ENCODE data around the gene FBH1.

FBH1 gene

GRCh38 chr10:5976512-5977470, 86.7 kb downstream of the FBH1 start:
- TF ChIP-seq, protein P1, sequence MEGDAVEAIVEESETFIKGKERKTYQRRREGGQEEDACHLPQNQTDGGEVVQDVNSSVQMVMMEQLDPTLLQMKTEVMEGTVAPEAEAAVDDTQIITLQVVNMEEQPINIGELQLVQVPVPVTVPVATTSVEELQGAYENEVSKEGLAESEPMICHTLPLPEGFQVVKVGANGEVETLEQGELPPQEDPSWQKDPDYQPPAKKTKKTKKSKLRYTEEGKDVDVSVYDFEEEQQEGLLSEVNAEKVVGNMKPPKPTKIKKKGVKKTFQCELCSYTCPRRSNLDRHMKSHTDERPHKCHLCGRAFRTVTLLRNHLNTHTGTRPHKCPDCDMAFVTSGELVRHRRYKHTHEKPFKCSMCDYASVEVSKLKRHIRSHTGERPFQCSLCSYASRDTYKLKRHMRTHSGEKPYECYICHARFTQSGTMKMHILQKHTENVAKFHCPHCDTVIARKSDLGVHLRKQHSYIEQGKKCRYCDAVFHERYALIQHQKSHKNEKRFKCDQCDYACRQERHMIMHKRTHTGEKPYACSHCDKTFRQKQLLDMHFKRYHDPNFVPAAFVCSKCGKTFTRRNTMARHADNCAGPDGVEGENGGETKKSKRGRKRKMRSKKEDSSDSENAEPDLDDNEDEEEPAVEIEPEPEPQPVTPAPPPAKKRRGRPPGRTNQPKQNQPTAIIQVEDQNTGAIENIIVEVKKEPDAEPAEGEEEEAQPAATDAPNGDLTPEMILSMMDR (IDR thresholded peaks at IDR 0.05; ENCODE audit: low read depth, low read length): no peak
- DNase-seq (ENCODE audit: extremely low read depth, low read depth): peak; percentile 7

DNA sequence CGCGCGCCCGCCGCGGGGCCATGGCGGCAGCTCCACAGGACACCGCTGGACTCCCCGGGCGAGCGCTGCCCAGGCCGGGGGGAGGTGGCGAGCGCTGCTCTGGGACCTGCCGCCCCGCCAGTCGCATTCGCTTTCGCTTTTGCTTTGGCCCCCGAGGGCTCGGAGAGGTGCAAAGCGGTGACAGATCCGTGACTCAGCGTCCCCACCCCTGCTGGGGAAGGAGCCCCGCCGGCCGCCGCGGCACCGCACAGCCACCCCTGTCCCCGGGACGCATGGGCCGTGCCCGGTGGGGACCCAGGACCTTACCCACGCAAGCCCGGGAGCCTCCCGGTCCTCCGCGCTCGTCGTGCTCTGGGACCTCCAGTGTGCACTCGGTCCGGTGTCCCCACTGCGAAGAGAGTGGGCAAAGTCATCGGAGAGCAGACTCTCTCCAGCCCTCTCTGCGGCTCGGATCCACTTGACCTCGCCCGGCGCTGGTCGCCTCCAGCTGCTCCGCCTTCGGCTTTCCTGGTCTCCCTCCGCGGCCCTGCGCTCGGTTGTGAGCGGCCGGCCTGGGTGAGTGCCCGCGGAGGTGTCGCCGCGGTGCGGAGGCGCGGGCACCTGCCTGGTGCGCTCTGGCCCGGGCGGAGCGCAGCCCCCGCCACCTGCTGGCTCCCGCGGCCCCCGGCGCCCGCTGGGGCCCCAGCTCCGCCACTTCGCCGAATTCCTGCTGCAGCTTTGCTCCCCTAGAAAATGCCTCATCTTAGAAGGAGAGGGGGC, 87.6 kb downstream of the FBH1 start, which contains the start of gene IL15RA:
IL15RA (minus strand) TSS at position 73 of the 759 bp plus-strand sequence; CDS start at position 22, 51 bp downstream.
- peak; percentile 20 for DNase-seq (ENCODE audit: extremely low read depth, low read depth)
- TF ChIP-seq, protein P1 (IDR thresholded peaks at IDR 0.05; ENCODE audit: low read depth, low read length): no peak

- TF ChIP-seq, protein P1 (IDR thresholded peaks at IDR 0.05; ENCODE audit: low read depth, low read length): no peak
- DNase-seq (ENCODE audit: extremely low read depth, low read depth): no peak
Measured at GRCh38 chr10:5978230-5978489, 88.1 kb downstream of the FBH1 start.

DNA sequence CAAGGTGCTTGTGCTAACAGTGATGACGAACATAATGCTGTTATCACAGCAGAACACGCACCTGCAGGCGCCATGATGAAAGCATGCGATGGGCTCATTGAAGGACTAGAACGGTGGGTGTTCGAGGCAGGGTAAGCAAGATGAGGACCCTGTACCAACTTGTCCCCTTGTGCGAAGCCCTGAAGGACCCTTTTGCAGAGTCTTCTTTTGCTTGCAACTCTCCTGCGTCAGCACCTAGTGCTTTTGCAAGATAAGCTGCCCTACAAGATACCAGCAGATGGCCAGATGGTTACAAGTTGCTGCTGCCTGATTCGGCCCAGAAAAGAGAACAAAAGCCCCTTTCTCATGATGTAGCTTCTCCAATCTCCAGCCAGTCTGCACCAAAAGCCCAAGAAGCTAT, 91.5 kb downstream of the FBH1 start:
- TF ChIP-seq, protein P1 (IDR thresholded peaks at IDR 0.05; ENCODE audit: low read depth, low read length): no peak
- DNase-seq (ENCODE audit: extremely low read depth, low read depth): no peak

DNA sequence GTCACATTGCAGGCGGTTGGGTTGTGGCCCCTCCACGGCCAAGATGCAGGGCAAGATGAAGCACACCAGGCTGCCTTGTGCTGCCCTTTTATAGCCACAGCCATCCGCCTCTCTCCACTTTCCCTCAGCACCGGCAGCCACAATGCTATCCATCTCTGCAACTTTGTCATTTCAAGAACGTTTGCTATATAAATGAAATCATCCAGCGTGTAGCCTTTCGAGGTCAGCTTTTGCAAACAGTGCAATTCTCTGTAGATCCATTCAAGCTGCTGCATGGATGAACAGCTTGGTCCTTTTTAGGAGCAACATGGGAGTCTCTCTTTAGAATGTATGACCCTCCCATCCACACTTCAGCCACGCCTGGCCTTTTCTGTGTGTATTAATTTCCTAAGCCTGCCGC, 93.7 kb downstream of the FBH1 start:
- TF ChIP-seq, protein P1 (IDR thresholded peaks at IDR 0.05; ENCODE audit: low read depth, low read length): no peak
- DNase-seq (ENCODE audit: extremely low read depth, low read depth): no peak

- TF ChIP-seq, protein P1 (IDR thresholded peaks at IDR 0.05; ENCODE audit: low read depth, low read length): no peak
- no peak for DNase-seq (ENCODE audit: extremely low read depth, low read depth)
Measured at GRCh38 chr10:5985029-5985428, 95.0 kb downstream of the FBH1 start.

Measured in AG09319 (cell line).